22Rv1 (cell line): Measurements from ENCODE around the gene DHRS12.
A peak's percentile ranks its signal among the peaks of the same experiment; 100 is the strongest.

Experiments used
- ZFX ChIP-seq: fragments of 450-650 bp; IDR thresholded peaks from 2 replicates; pipeline ENCODE4 v1.6.1; 2017; ENCODE audit warnings: antibody characterized with exemption, borderline replicate concordance
- TF ChIP-seq, protein P1 (sequence below): fragments of 450-650 bp; IDR thresholded peaks from 2 replicates; pipeline ENCODE4 v1.5.1; 2017; ENCODE audit warnings: mild to moderate bottlenecking

DNA sequence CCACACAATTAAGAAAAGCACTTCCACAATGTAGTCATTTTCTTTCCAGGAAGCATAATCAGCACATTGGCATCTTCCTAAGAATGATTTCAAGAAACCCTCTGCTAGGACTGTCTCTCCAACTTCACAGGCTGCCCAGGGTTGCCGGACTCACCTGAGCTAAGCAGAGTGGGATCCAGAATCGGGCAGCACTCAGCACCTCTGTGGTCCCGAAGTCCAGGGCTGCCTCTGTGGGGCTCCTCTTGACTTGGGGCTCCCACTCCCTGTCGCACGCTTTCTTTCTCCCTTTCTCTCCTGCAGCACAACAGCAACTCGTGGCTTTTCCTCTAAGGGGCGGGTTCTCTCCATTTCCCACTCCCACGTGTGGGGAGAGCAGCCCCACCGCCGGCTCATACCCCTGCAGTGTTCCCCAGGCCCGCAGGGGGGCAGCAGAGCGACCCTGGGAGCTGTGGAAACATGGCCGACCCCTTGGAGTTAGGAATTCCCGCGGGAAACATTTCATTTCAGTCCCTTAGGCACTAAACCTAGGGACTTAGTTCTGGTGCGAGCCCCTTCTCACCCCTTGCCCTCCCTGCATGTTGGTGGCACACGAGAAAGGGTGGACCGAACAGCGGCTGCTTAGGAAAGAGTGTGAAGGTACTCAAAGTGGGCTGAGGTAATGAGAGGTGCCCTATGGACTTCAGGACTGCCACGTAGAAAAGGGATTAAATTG, 41.1 kb upstream of the DHRS12 start, which contains the start of gene TMEM272:
- TF ChIP-seq, protein P1, sequence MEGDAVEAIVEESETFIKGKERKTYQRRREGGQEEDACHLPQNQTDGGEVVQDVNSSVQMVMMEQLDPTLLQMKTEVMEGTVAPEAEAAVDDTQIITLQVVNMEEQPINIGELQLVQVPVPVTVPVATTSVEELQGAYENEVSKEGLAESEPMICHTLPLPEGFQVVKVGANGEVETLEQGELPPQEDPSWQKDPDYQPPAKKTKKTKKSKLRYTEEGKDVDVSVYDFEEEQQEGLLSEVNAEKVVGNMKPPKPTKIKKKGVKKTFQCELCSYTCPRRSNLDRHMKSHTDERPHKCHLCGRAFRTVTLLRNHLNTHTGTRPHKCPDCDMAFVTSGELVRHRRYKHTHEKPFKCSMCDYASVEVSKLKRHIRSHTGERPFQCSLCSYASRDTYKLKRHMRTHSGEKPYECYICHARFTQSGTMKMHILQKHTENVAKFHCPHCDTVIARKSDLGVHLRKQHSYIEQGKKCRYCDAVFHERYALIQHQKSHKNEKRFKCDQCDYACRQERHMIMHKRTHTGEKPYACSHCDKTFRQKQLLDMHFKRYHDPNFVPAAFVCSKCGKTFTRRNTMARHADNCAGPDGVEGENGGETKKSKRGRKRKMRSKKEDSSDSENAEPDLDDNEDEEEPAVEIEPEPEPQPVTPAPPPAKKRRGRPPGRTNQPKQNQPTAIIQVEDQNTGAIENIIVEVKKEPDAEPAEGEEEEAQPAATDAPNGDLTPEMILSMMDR, result peak; percentile 95
- TF ChIP-seq ZFX, result no peak
